K562 (cell line): ENCODE measurements around the gene PRR7. TPM values are rescaled to one million over a fixed set of nuclear protein-coding genes. Genes with fewer than 3 reads are reported as not detected.

Experiments
- CBFA2T3 ChIP-seq: fragments of 450-650 bp; IDR thresholded peaks from 2 replicates; pipeline ENCODE4 v1.6.1; 2017
- ELF1 ChIP-seq: fragments of 200-800 bp; sonication (Bioruptor generic); IDR thresholded peaks from 2 replicates; pipeline ENCODE4 v1.6.1; 2016; ENCODE audit warnings: missing genetic modification characterization, missing compliant biosample characterization
- ELF2 ChIP-seq: fragments of 250-450 bp; sonication (Bioruptor Pico); IDR thresholded peaks from 2 replicates; pipeline ENCODE4 v1.5.0; 2021; ENCODE audit warnings: mild to moderate bottlenecking
- FOXJ3 ChIP-seq: sonication (generic); formaldehyde crosslinking; IDR thresholded peaks from 2 replicates; pipeline ENCODE4 v1.4.0; 2020; ENCODE audit warnings: mild to moderate bottlenecking, missing genetic modification reagents
- FOXK2 ChIP-seq, 2 experiments: fragments of 450-650 bp; IDR thresholded peaks in 1 of 2; conservative IDR thresholded peaks in 1 of 2; 2 replicates each; pipeline ENCODE4 v1.6.1; 2016; ENCODE audit warnings: low read depth in 2 of 2, mild to moderate bottlenecking in 1 of 2
- HLTF ChIP-seq: fragments of 450-650 bp; IDR thresholded peaks from 2 replicates; pipeline ENCODE4 v1.6.1; 2016
- HMGN3 ChIP-seq: IDR thresholded peaks from 2 replicates; pipeline ENCODE4 v1.6.1; 2011; ENCODE audit warnings: borderline replicate concordance, low read depth, mild to moderate bottlenecking, mixed read lengths, low read length; ENCODE audit not compliant: insufficient read length; ENCODE audit errors: extremely low read depth
- KDM1A ChIP-seq, 2 experiments: fragments of 450-650 bp; IDR thresholded peaks; 2 replicates each; pipeline ENCODE4 v1.6.1; 2016; ENCODE audit warnings: mild to moderate bottlenecking in 2 of 2
- MED1 ChIP-seq: sonication (generic); formaldehyde crosslinking; IDR thresholded peaks from 2 replicates; pipeline ENCODE4 v1.8.1; 2023; ENCODE audit warnings: missing genetic modification reagents, borderline replicate concordance
- MYC ChIP-seq, 2 experiments: fragments of 250-450 bp in 1 of 2; sonication (Bioruptor Pico) in 1 of 2; IDR thresholded peaks; 2 replicates each; pipeline versions ENCODE4 v1.5.1 to v1.6.1; 2012 to 2021; ENCODE audit warnings: low read depth in 2 of 2, borderline replicate concordance in 1 of 2, improper control_type of control experiment in 1 of 2, low read length in 1 of 2, mild to moderate bottlenecking in 1 of 2, moderate library complexity in 1 of 2
- NBN ChIP-seq: fragments of 450-650 bp; IDR thresholded peaks from 2 replicates; pipeline ENCODE4 v1.6.1; 2016; ENCODE audit warnings: low read depth, mild to moderate bottlenecking
- NFIX ChIP-seq: fragments of 250-450 bp; sonication (Bioruptor Pico); IDR thresholded peaks from 2 replicates; pipeline ENCODE4 v1.4.0; 2020; ENCODE audit warnings: low read depth, mild to moderate bottlenecking, moderate library complexity
- NR3C1 ChIP-seq: sonication (generic); formaldehyde crosslinking; IDR thresholded peaks from 2 replicates; pipeline ENCODE4 v1.8.1; 2022; ENCODE audit warnings: missing genetic modification reagents
- POLR2H ChIP-seq: IDR thresholded peaks from 2 replicates; pipeline ENCODE4 v1.6.1; 2016; ENCODE audit warnings: missing genetic modification characterization, low read depth, mild to moderate bottlenecking, control low read depth, missing compliant biosample characterization, moderate library complexity
- PRDM10 ChIP-seq: fragments of 450-650 bp; IDR thresholded peaks from 2 replicates; pipeline ENCODE4 v1.6.1; 2018; ENCODE audit not compliant: partially characterized antibody
- PTBP1 ChIP-seq: fragments of 200-400 bp; formaldehyde crosslinking; IDR thresholded peaks from 2 replicates; pipeline ENCODE4 v1.6.1; 2017; ENCODE audit warnings: low read depth, low read length
- SMARCE1 ChIP-seq: fragments of 450-650 bp; IDR thresholded peaks from 2 replicates; pipeline ENCODE4 v1.7.1; 2016; ENCODE audit warnings: mild to moderate bottlenecking
- ZNF263 ChIP-seq: sonication (generic); formaldehyde crosslinking; IDR thresholded peaks from 2 replicates; pipeline ENCODE4 v1.8.0; 2022; ENCODE audit warnings: mild to moderate bottlenecking, missing genetic modification reagents, borderline replicate concordance
- ZNF518B ChIP-seq: fragments of 250-450 bp; sonication (Bioruptor Pico); IDR thresholded peaks from 2 replicates; pipeline ENCODE4 v1.5.0; 2021; ENCODE audit warnings: mild to moderate bottlenecking, moderate library complexity
- ZNF589 ChIP-seq: fragments of 200-800 bp; sonication (Bioruptor generic); IDR thresholded peaks from 2 replicates; pipeline ENCODE4 v1.6.1; 2016; ENCODE audit warnings: low read depth, missing genetic modification characterization, missing compliant biosample characterization
- ZNF707 ChIP-seq: fragments of 250-450 bp; sonication (Bioruptor Pico); conservative IDR thresholded peaks from 2 replicates; pipeline ENCODE4 v1.8.0; 2022; ENCODE audit warnings: inconsistent platforms, mild to moderate bottlenecking, moderate library complexity
- ZNF75A ChIP-seq: fragments of 450-650 bp; formaldehyde crosslinking; IDR thresholded peaks from 2 replicates; pipeline ENCODE4 v1.4.0; 2020; ENCODE audit warnings: mild to moderate bottlenecking
- polyA plus RNA-seq, 8 experiments: library from polyadenylated mRNA; depleted of rRNA in 4 of 8; stranded (reverse) in 5 of 8; unstranded in 3 of 8; fragments of >200 nt; fragmentation: Nextera tagmentation in 2 of 8; fragmentation: Illumina TruSeq in 1 of 8; extraction: Ambion mirVana in 2 of 8; extraction: Trizol in 1 of 8; gene quantifications; 2 replicates each; pipeline versions ENCODE4 v1.2.1 to v1.2.3, GENCODE V29; 2011 to 2014; ENCODE audit warnings: inconsistent platforms in 1 of 8, missing spikeins in 1 of 8
- total RNA-seq, 7 experiments: library from RNA; depleted of rRNA in 6 of 7; stranded (reverse); fragments of >200 nt in 6 of 7; fragmentation: Illumina TruSeq in 2 of 7; extraction: Trizol in 2 of 7; gene quantifications; 2 replicates each; pipeline versions ENCODE4 v1.2.1 to v1.2.3, GENCODE V29; 2011 to 2021; ENCODE audit warnings: low replicate concordance in 1 of 7

PRR7 gene
- total and polyA plus RNA-seq, 9 of the 15 experiments (the other 6 are each of a cell fraction or from before 2014, with no cell fraction given): 0.80 to 11.3 (median 10.4) TPM; not detected in 4

GRCh38 chr5:177425801-177426565 lies 20.6 kb upstream of the PRR7 start (continued):
- peak; percentile 76 for TF ChIP-seq PRDM10
- no peak for TF ChIP-seq NFIX
- TF ChIP-seq ZNF263: no peak
- peak; percentile 95 for TF ChIP-seq PTBP1
- peak; percentile 77 to 79 for TF ChIP-seq FOXK2 (conservative IDR thresholded peaks at IDR 0.05 in 1 of 2, IDR thresholded peaks at IDR 0.05 in 1 of 2; ENCODE audit: low read depth in 2 of 2)
- TF ChIP-seq NR3C1 (CRISPR knock-in tag): no peak
- no peak for TF ChIP-seq FOXJ3
- no peak for TF ChIP-seq ELF2 (CRISPR knock-in tag)
- TF ChIP-seq NBN: peak; percentile 68; the same call in 1 of the 2 replicates
- TF ChIP-seq ZNF707 (CRISPR knock-in tag): no peak
- no peak for TF ChIP-seq ZNF518B (CRISPR knock-in tag)
- peak; percentile 92 for TF ChIP-seq HMGN3
- TF ChIP-seq ZNF75A (CRISPR knock-in tag): no peak
- TF ChIP-seq HLTF: no peak
- TF ChIP-seq CBFA2T3: peak; percentile 31; the same call in 1 of the 2 replicates
- TF ChIP-seq ZNF589: peak; percentile 65; the same call in 1 of the 2 replicates
- peak; percentile 95 to 98 for TF ChIP-seq KDM1A (IDR thresholded peaks at IDR 0.05)
- TF ChIP-seq POLR2H (tag): peak; percentile 85
- no peak for TF ChIP-seq MED1 (CRISPR knock-in tag)
- 0 out of 2 replicates have a peak, but pooled peaks have one; percentile 32 for TF ChIP-seq MYC (IDR thresholded peaks at IDR 0.05; ENCODE audit: low read depth, low read length)
- peak; percentile 41; the same call in 1 of the 2 replicates for TF ChIP-seq MYC (CRISPR knock-in tag; IDR thresholded peaks at IDR 0.05; ENCODE audit: borderline replicate concordance, low read depth)
- TF ChIP-seq SMARCE1: peak; percentile 9
- TF ChIP-seq ELF1 (tag): peak; percentile 74
